Chondrocyte (in vitro differentiated cells): Measurements from ENCODE around the gene SSRP1. TPM values are rescaled to one million over a fixed set of nuclear protein-coding genes. Genes with fewer than 3 reads are reported as not detected.

ENCODE experiments used
- DNase-seq: peaks from one replicate; pipeline ENCODE4 v3.0.0; 2021; ENCODE audit warnings: mixed read lengths, low spot score
- H3K27ac Mint-ChIP-seq: one replicate; pipeline ENCODE4 v1.8.0; 2021; ENCODE audit warnings: mild to moderate bottlenecking, moderate library complexity, mixed read lengths; ENCODE audit not compliant: unreplicated experiment
- H3K27me3 Mint-ChIP-seq: 2 replicates; pipeline ENCODE4 v1.8.0; 2021; ENCODE audit warnings: low read depth, mixed read lengths
- H3K36me3 Mint-ChIP-seq: 2 replicates; pipeline ENCODE4 v1.8.0; 2021; ENCODE audit warnings: low read depth, mixed read lengths
- H3K4me1 Mint-ChIP-seq: 2 replicates; pipeline ENCODE4 v1.8.0; 2021; ENCODE audit warnings: low read depth, mild to moderate bottlenecking, mixed read lengths
- H3K4me3 Mint-ChIP-seq: one replicate; pipeline ENCODE4 v1.8.0; 2021; ENCODE audit warnings: mild to moderate bottlenecking, moderate library complexity, mixed read lengths; ENCODE audit not compliant: unreplicated experiment
- H3K9me3 Mint-ChIP-seq: 2 replicates; pipeline ENCODE4 v1.8.0; 2021; ENCODE audit warnings: low read depth, mixed read lengths
- CTCF ChIP-seq: fragments of 200-600 bp; sonication (generic); IDR thresholded peaks from 2 replicates; pipeline ENCODE4 v1.5.0; 2021; ENCODE audit warnings: antibody characterized with exemption, mild to moderate bottlenecking, moderate library complexity
- total RNA-seq: library from RNA; stranded (reverse); gene quantifications from 3 replicates; pipeline ENCODE4 v1.2.1, GENCODE V29; 2021

The SSRP1 gene
- total RNA-seq, 1 donor from 2014 or later: 58.8 TPM

- H3K9me3 Mint-ChIP-seq: no peaks in the 10 kb centered on the region
- H3K4me3 Mint-ChIP-seq: peak overlapping the region; percentile 19
- TF ChIP-seq CTCF: no peak
- peaks cover 79% of the 10 kb centered on the region for H3K4me1 Mint-ChIP-seq
- peak overlapping the region; percentile 12 for H3K27ac Mint-ChIP-seq
- H3K27me3 Mint-ChIP-seq: no peaks in the 10 kb centered on the region
- H3K36me3 Mint-ChIP-seq: peaks cover 26% of the 10 kb centered on the region
- DNase-seq: no peak
These were observed 25.6 kb downstream of the SSRP1 start for GRCh38 chr11:57310091-57310490.

- peak overlapping the region; percentile 32 for H3K27ac Mint-ChIP-seq
- DNase-seq: no peak
- H3K4me3 Mint-ChIP-seq: no peak overlapping the region
- H3K4me1 Mint-ChIP-seq: peaks cover 85% of the 10 kb centered on the region
- H3K27me3 Mint-ChIP-seq: no peaks in the 10 kb centered on the region
- H3K9me3 Mint-ChIP-seq: no peaks in the 10 kb centered on the region
- H3K36me3 Mint-ChIP-seq: peaks cover 26% of the 10 kb centered on the region
- TF ChIP-seq CTCF: no peak
These were observed 26.3 kb downstream of the SSRP1 start for GRCh38 chr11:57309106-57310059.

GRCh38 chr11:57308426-57309060 is 27.1 kb downstream of the SSRP1 start:
- H3K27ac Mint-ChIP-seq: peak overlapping the region; percentile 28
- H3K4me1 Mint-ChIP-seq: peaks cover 93% of the 10 kb centered on the region
- no peak for TF ChIP-seq CTCF
- H3K36me3 Mint-ChIP-seq: peaks cover 24% of the 10 kb centered on the region
- no peaks in the 10 kb centered on the region for H3K9me3 Mint-ChIP-seq
- H3K27me3 Mint-ChIP-seq: no peaks in the 10 kb centered on the region
- DNase-seq: no peak
- H3K4me3 Mint-ChIP-seq: peak overlapping the region; percentile 23

GRCh38 chr11:57307666-57308270 is 27.9 kb downstream of the SSRP1 start:
- no peak for DNase-seq
- Mint-ChIP-seq H3K27me3 (no peaks in the 10 kb centered on the region), H3K4me3 (no peak overlapping the region), H3K27ac (no peak overlapping the region), H3K36me3 (peaks cover 30% of the 10 kb centered on the region), H3K9me3 (no peaks in the 10 kb centered on the region), H3K4me1 (peaks cover 94% of the 10 kb centered on the region)
- no peak for TF ChIP-seq CTCF

GRCh38 chr11:57306940-57307565 is 28.6 kb downstream of the SSRP1 start:
- peaks cover 30% of the 10 kb centered on the region for H3K36me3 Mint-ChIP-seq
- peak overlapping the region; percentile 25 for H3K27ac Mint-ChIP-seq
- H3K9me3 Mint-ChIP-seq: no peaks in the 10 kb centered on the region
- H3K27me3 Mint-ChIP-seq: no peaks in the 10 kb centered on the region
- DNase-seq: no peak
- TF ChIP-seq CTCF: no peak
- no peak overlapping the region for H3K4me3 Mint-ChIP-seq
- peaks cover 88% of the 10 kb centered on the region for H3K4me1 Mint-ChIP-seq
